Measurements from ENCODE around the gene ATF6.

DNA sequence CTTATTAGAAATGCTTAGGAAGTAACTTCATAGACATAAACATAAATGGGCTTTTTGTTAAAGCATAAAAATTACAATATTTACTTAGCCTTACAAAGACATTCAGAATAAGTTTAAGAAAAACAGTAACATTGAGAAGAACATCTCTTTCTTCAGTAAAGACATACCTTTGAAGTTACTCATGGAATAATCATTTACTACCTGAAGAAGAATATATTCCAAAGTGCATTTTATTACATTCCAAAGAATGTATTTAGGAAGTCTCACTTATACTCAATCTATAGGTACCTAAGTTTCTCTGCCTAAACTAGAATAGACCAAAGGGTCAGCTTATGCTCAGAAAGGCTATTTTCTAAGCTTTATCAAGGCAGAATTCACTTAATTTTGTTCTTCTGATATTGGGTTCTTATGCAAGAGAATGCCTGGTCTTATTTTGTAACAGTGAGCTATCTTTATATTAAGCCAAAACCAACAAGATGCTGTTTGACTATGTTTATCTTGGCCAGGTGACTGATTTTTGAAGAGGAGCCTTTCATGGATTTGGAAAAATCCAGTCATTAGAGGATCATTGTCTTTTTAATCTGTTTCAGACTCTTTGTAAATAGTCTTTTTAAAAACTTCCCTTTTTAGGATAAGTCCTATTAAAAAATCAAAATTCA is 147.5 kb downstream of the ATF6 start:
- TF ChIP-seq ZNF324 (CRISPR knock-in tag; IDR thresholded peaks at IDR 0.05) (no peak), KLF16 (IDR thresholded peaks at IDR 0.05) (no peak), BDP1 (IDR thresholded peaks at IDR 0.05; ENCODE audit: insufficient read depth, insufficient read length) (no peak)
